H1 (cell line): ENCODE measurements around the gene LRRTM4. TPM values are rescaled to one million over a fixed set of nuclear protein-coding genes. Genes with fewer than 3 reads are reported as not detected.

Source experiments
- CTCF ChIA-PET: fragments of 300-600 bp; sonication (Branson Sonifier 250); formaldehyde crosslinking; loops from one replicate; lab custom pipeline; 2021; ENCODE audit not compliant: partially characterized antibody; lab: Charles Lee
- POLR2A ChIA-PET: fragments of 300-600 bp; sonication (Branson Sonifier 250); formaldehyde crosslinking; loops from one replicate; lab custom pipeline; 2021; ENCODE audit warnings: inconsistent platforms; ENCODE audit not compliant: partially characterized antibody; lab: Charles Lee
- DNase-seq, 2 experiments: peaks; one replicate each; pipeline versions ENCODE4 v3.0.0 to v3.0.0-alpha.2; 2010 to 2022; ENCODE audit warnings: low spot score in 2 of 2, low read depth in 1 of 2, mixed read lengths in 1 of 2
- FAIRE-seq: peaks from 2 replicates; lab custom pipeline; 2011; peaks lifted over from hg19 to GRCh38; lab: Jason Lieb, UNC
- H2AFZ ChIP-seq: 2 replicates; pipeline ENCODE4 v1.8.1; 2012; ENCODE audit warnings: low read length, inconsistent platforms
- H2AK5ac ChIP-seq: 2 replicates; pipeline ENCODE4 v1.6.1; 2013; ENCODE audit warnings: low read depth, low read length
- H2BK120ac ChIP-seq: replicated peaks from 2 replicates; pipeline ENCODE3; 2013; ENCODE audit warnings: low read depth, low read length, inconsistent platforms
- H2BK12ac ChIP-seq: 2 replicates; pipeline ENCODE4 v1.6.1; 2013; ENCODE audit warnings: low read depth, low read length
- H2BK15ac ChIP-seq: 2 replicates; pipeline ENCODE4 v1.6.1; 2013; ENCODE audit warnings: low read length
- H2BK20ac ChIP-seq: 2 replicates; pipeline ENCODE4 v1.6.1; 2013; ENCODE audit warnings: low read length
- H2BK5ac ChIP-seq: 2 replicates; pipeline ENCODE4 v1.6.1; 2013; ENCODE audit warnings: low read depth, low read length
- H3K14ac ChIP-seq: 2 replicates; pipeline ENCODE4 v1.6.1; 2013; ENCODE audit warnings: inconsistent platforms; ENCODE audit not compliant: insufficient read length
- H3K18ac ChIP-seq: 2 replicates; pipeline ENCODE4 v1.6.1; 2013; ENCODE audit warnings: low read length; ENCODE audit errors: extremely low read depth
- H3K23ac ChIP-seq: 2 replicates; pipeline ENCODE4 v1.6.1; 2013; ENCODE audit warnings: inconsistent platforms; ENCODE audit not compliant: insufficient read length
- H3K23me2 ChIP-seq: 2 replicates; pipeline ENCODE4 v1.6.1; 2013; ENCODE audit warnings: low read depth, low read length
- H3K27ac ChIP-seq: 2 replicates; pipeline ENCODE4 v1.6.1; 2011; ENCODE audit warnings: low read depth, low read length, inconsistent platforms
- H3K27me3 ChIP-seq, 4 experiments: replicated peaks in 1 of 4; 1 replicate in 1 of 4; 2 replicates in 3 of 4; pipeline versions ENCODE4 v1.6.1 to v1.8.1; 2011 to 2013; ENCODE audit warnings: low read length in 3 of 4, mild to moderate bottlenecking in 3 of 4, inconsistent platforms in 2 of 4, mixed read lengths in 2 of 4, moderate library complexity in 1 of 4; ENCODE audit not compliant: control insufficient read depth in 3 of 4, insufficient read depth in 3 of 4; ENCODE audit errors: extremely low read depth in 1 of 4
- H3K36me3 ChIP-seq, 4 experiments: 2 replicates each; pipeline versions ENCODE4 v1.6.1 to v1.8.1; 2011 to 2013; ENCODE audit warnings: mild to moderate bottlenecking in 4 of 4, low read length in 3 of 4, moderate library complexity in 2 of 4, control low read depth in 1 of 4, inconsistent platforms in 1 of 4; ENCODE audit not compliant: insufficient read depth in 4 of 4, control insufficient read depth in 2 of 4
- H3K4ac ChIP-seq: replicated peaks from 2 replicates; pipeline ENCODE3; 2013; ENCODE audit warnings: low read length, low read depth, mixed read lengths, inconsistent platforms; ENCODE audit not compliant: insufficient read length
- H3K4me1 ChIP-seq, 4 experiments: replicated peaks in 1 of 4; 1 replicate in 1 of 4; 2 replicates in 3 of 4; pipeline versions ENCODE4 v1.6.1 to v1.8.1; 2011 to 2013; ENCODE audit warnings: low read length in 3 of 4, inconsistent platforms in 2 of 4, mixed read lengths in 1 of 4; ENCODE audit not compliant: insufficient read depth in 4 of 4, control insufficient read depth in 3 of 4
- H3K4me2 ChIP-seq, 2 experiments: 2 replicates each; pipeline versions ENCODE4 v1.6.1 to v1.8.1; 2011 to 2013; ENCODE audit warnings: low read depth in 2 of 2, low read length in 2 of 2, control low read depth in 1 of 2, inconsistent platforms in 1 of 2, mild to moderate bottlenecking in 1 of 2; ENCODE audit not compliant: insufficient read depth in 1 of 2
- H3K4me3 ChIP-seq, 4 experiments: fragments of 200-600, 300-600 bp in 1 of 4; sonication (generic), shearing (Covaris generic), sonication (Bioruptor Twin) in 1 of 4; 2 replicates each; pipeline versions ENCODE4 v1.5.1 to v1.8.1; 2011 to 2016; ENCODE audit warnings: low read length in 4 of 4, low read depth in 3 of 4, control low read depth in 2 of 4, inconsistent platforms in 2 of 4, mild to moderate bottlenecking in 2 of 4, mixed read lengths in 1 of 4, moderate library complexity in 1 of 4; ENCODE audit not compliant: insufficient read depth in 2 of 4; ENCODE audit errors: extremely low read depth in 1 of 4
- H3K56ac ChIP-seq: replicated peaks from 2 replicates; pipeline ENCODE3; 2013; ENCODE audit warnings: low read depth, mild to moderate bottlenecking, mixed read lengths, low read length, inconsistent platforms; ENCODE audit not compliant: insufficient read length
- H3K79me1 ChIP-seq: 2 replicates; pipeline ENCODE4 v1.6.1; 2013; ENCODE audit warnings: low read depth, low read length, control low read depth
- H3K79me2 ChIP-seq, 2 experiments: 2 replicates each; pipeline versions ENCODE4 v1.6.1 to v1.8.1; 2012 to 2013; ENCODE audit warnings: low read length in 2 of 2, mild to moderate bottlenecking in 2 of 2, inconsistent platforms in 1 of 2; ENCODE audit not compliant: insufficient read depth in 2 of 2, control insufficient read depth in 1 of 2
- H3K9ac ChIP-seq, 4 experiments: replicated peaks in 1 of 4; 1 replicate in 1 of 4; 2 replicates in 3 of 4; pipeline versions ENCODE4 v1.6.1 to v1.8.1; 2011 to 2013; ENCODE audit warnings: low read depth in 3 of 4, low read length in 3 of 4, control low read depth in 2 of 4, mild to moderate bottlenecking in 2 of 4, moderate library complexity in 2 of 4, inconsistent platforms in 1 of 4; ENCODE audit errors: extremely low read depth in 1 of 4
- H3K9me3 ChIP-seq, 2 experiments: 2 replicates each; pipeline versions ENCODE4 v1.6.1 to v1.8.1; 2012 to 2013; ENCODE audit warnings: mild to moderate bottlenecking in 2 of 2, moderate library complexity in 2 of 2, control low read depth in 1 of 2, inconsistent platforms in 1 of 2, low read depth in 1 of 2, low read length in 1 of 2, mixed read lengths in 1 of 2; ENCODE audit not compliant: insufficient read depth in 2 of 2
- H4K20me1 ChIP-seq, 2 experiments: replicated peaks in 1 of 2; 2 replicates each; pipeline versions ENCODE3 to v1.8.1; 2011 to 2013; ENCODE audit warnings: inconsistent platforms in 2 of 2, low read length in 2 of 2, mild to moderate bottlenecking in 1 of 2; ENCODE audit not compliant: insufficient read depth in 2 of 2, control insufficient read depth in 1 of 2
- H4K5ac ChIP-seq: 2 replicates; pipeline ENCODE4 v1.6.1; 2013; ENCODE audit warnings: low read length, low read depth, mixed read lengths, inconsistent platforms; ENCODE audit not compliant: insufficient read length
- H4K8ac ChIP-seq: 2 replicates; pipeline ENCODE4 v1.8.0; 2013; ENCODE audit warnings: mild to moderate bottlenecking, moderate library complexity, low read length, inconsistent platforms; ENCODE audit not compliant: insufficient read depth; ENCODE audit errors: extremely low read depth
- H4K91ac ChIP-seq: replicated peaks from 2 replicates; pipeline ENCODE3; 2013; ENCODE audit warnings: low read length, mixed read lengths, inconsistent platforms; ENCODE audit not compliant: insufficient read length
- BACH1 ChIP-seq: IDR thresholded peaks from 2 replicates; pipeline ENCODE4 v1.6.1; 2012; ENCODE audit warnings: low read length, improper control_type of control experiment
- GTF2F1 ChIP-seq: IDR thresholded peaks from 2 replicates; pipeline ENCODE4 v1.6.1; 2012; ENCODE audit warnings: low read depth, low read length, improper control_type of control experiment, borderline replicate concordance
- HDAC6 ChIP-seq: IDR thresholded peaks from one replicate; pipeline ENCODE4 v1.7.1; 2012; ENCODE audit warnings: low read depth, mild to moderate bottlenecking, inconsistent platforms, low read length, moderate library complexity
- POLR2AphosphoS5 ChIP-seq: IDR thresholded peaks from 2 replicates; pipeline ENCODE4 v1.6.1; 2011; ENCODE audit warnings: low read depth, low read length
- RAD21 ChIP-seq, 2 experiments: IDR thresholded peaks in 1 of 2; conservative IDR thresholded peaks in 1 of 2; 2 replicates each; pipeline ENCODE4 v1.6.1; 2011; ENCODE audit warnings: low read depth in 2 of 2, low read length in 2 of 2, improper control_type of control experiment in 1 of 2, inconsistent platforms in 1 of 2, mild to moderate bottlenecking in 1 of 2, moderate library complexity in 1 of 2
- WGBS, 2 experiments: shearing (Covaris generic) in 1 of 2; methylation state at CpG; one replicate each; pipeline versions ENCODE4 v1.1.6 to v1.1.7; 2013 to 2015; ENCODE audit warnings: low lambda C conversion rate in 2 of 2, mixed read lengths in 2 of 2, inconsistent platforms in 1 of 2, low coverage in 1 of 2, missing lambda C conversion rate in 1 of 2; ENCODE audit not compliant: insufficient replicate concordance in 2 of 2, insufficient coverage in 1 of 2, insufficient read length in 1 of 2; ENCODE audit errors: extremely low coverage in 1 of 2, missing lambda C conversion rate in 1 of 2; 5-methylcytosine and 5-hydroxymethylcytosine counted together
- polyA plus RNA-seq, 7 experiments: library from polyadenylated mRNA; depleted of rRNA in 3 of 7; stranded (reverse) in 5 of 7; unstranded in 2 of 7; fragments of >200 nt in 5 of 7; fragments of 200-250 nt in 2 of 7; gene quantifications; 1 replicate in 5 of 7; 2 replicates in 1 of 7; 4 replicates in 1 of 7; pipeline versions ENCODE4 v1.2.1 to v1.2.3, GENCODE V29; 2011 to 2013; ENCODE audit warnings: missing spikeins in 2 of 7, mixed read lengths in 2 of 7
- total RNA-seq: library from RNA; stranded (reverse); fragmentation: NEBNext Ultra II Directional; extraction: Animal tissue kit (Norgen Biotek cat#: 25700); gene quantifications from 2 replicates; pipeline ENCODE4 v1.2.1, GENCODE V29; 2021

Gene LRRTM4
- total and polyA plus RNA-seq, 2 of the 8 experiments (the other 6 are each of a cell fraction or from before 2014, with no cell fraction given): 3.6 to 9.5 TPM

GRCh38 chr2:77512507-77512906 is 9.7 kb downstream of the LRRTM4 start:
- CTCF ChIA-PET: interaction anchor here (1.1 kb wide), 1 partner anchor 77 kb away, joined by 3 read pairs; no protein-coding TSS in a partner anchor
- Histone ChIP-seq H4K8ac (no peak overlapping the region), H2AFZ (no peak overlapping the region)

More at GRCh38 chr2:77512507-77512906, 9.7 kb downstream of the LRRTM4 start:
- Histone ChIP-seq H3K4ac (no peak overlapping the region), H2BK15ac (no peak overlapping the region), H3K56ac (no peak overlapping the region), H3K4me2 (no peak overlapping the region), H3K9ac (no peak overlapping the region), H3K36me3 (no peaks in the 10 kb centered on the region), H3K79me1 (no peaks in the 10 kb centered on the region), H4K5ac (no peak overlapping the region), H2BK12ac (no peak overlapping the region)
- FAIRE-seq: no peak
- no peak for TF ChIP-seq HDAC6
- no peak for TF ChIP-seq RAD21 (IDR thresholded peaks at IDR 0.05 in 1 of 2, conservative IDR thresholded peaks at IDR 0.05 in 1 of 2; ENCODE audit: low read depth in 2 of 2, low read length in 2 of 2)
- no peak for TF ChIP-seq BACH1
- TF ChIP-seq POLR2AphosphoS5: no peak
- no peak for TF ChIP-seq GTF2F1
- TF ChIP-seq, all 59 proteins: peak for 0
- H3K23ac ChIP-seq: no peak overlapping the region
- H3K4me1 ChIP-seq: peaks cover 0 to 5% (median 0%) of the 10 kb centered on the region in 4 experiments; a peak in 1 of 7 replicates
- no peak overlapping the region for H4K91ac ChIP-seq
- H3K27me3 ChIP-seq: no peaks in the 10 kb centered on the region
- H3K23me2 ChIP-seq: no peaks in the 10 kb centered on the region
- H3K4me3 ChIP-seq: no peak overlapping the region
- 60% methylated on average over 1 of the region's 1 CpG; no CpG with 5 or more reads in 1 of the 2 experiments for WGBS, 2 experiments
- H3K14ac ChIP-seq: no peak overlapping the region
- no peak overlapping the region for H2BK120ac ChIP-seq
- peaks cover 0 to 33% of the 10 kb centered on the region in 2 experiments; a peak in 2 of 4 replicates for H3K79me2 ChIP-seq
- no peak overlapping the region for H2BK5ac ChIP-seq
- POLR2A ChIA-PET: interaction anchor here (0.9 kb wide), 1 partner anchor 9 kb away, joined by 4 read pairs; the partner anchor contains the start of gene LRRTM4
- H3K18ac ChIP-seq: no peak overlapping the region
- no peak overlapping the region for H3K27ac ChIP-seq
- no peaks in the 10 kb centered on the region for H3K9me3 ChIP-seq
- DNase-seq: no peak
- H2AK5ac ChIP-seq: no peak overlapping the region
- no peaks in the 10 kb centered on the region for H4K20me1 ChIP-seq
- H2BK20ac ChIP-seq: no peak overlapping the region
